ENCODE data around the gene ALDH4A1.

DNA sequence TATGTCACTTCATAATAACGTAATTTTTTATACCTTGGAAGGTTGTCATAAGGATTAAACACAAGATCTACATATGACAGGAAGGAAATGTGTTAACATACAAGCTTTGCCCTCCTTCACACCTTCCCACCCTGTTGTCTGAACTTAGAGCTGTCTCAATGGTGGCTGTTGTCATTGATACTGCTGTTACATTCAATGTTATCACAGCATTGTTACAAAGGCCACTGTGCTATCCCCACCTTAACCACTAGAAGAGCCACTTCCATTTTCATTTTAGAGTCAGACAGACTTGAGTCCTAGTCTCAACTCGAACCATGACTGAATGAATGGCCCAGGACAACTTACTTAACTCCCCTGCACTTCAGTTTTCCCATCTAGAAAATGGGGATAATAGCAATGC is 74.1 kb downstream of the ALDH4A1 start:
- TF ChIP-seq, protein P1, sequence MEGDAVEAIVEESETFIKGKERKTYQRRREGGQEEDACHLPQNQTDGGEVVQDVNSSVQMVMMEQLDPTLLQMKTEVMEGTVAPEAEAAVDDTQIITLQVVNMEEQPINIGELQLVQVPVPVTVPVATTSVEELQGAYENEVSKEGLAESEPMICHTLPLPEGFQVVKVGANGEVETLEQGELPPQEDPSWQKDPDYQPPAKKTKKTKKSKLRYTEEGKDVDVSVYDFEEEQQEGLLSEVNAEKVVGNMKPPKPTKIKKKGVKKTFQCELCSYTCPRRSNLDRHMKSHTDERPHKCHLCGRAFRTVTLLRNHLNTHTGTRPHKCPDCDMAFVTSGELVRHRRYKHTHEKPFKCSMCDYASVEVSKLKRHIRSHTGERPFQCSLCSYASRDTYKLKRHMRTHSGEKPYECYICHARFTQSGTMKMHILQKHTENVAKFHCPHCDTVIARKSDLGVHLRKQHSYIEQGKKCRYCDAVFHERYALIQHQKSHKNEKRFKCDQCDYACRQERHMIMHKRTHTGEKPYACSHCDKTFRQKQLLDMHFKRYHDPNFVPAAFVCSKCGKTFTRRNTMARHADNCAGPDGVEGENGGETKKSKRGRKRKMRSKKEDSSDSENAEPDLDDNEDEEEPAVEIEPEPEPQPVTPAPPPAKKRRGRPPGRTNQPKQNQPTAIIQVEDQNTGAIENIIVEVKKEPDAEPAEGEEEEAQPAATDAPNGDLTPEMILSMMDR (IDR thresholded peaks at IDR 0.05) = no peak
- TF ChIP-seq POLR2A (IDR thresholded peaks at IDR 0.05) = no peak

All from adrenal gland (tissue), 5 donors.